ENCODE results near the gene CAMKK1.

GRCh38 chr17:3919123-3919624, 26.3 kb upstream of the CAMKK1 start:
- TF ChIP-seq CTCF (conservative IDR thresholded peaks at IDR 0.05; ENCODE audit: low read depth, low read length) (no peak), EZH2 (IDR thresholded peaks at IDR 0.05; ENCODE audit: low read length, unreplicated experiment) (no peak)

Measured in PC-3 (cell line).